Measurements from ENCODE around the gene PHTF1.
"Not testable (repeated sequence)": the region's sequence is repeated elsewhere in the genome, so short reads cannot be mapped to it uniquely, and the experiment has no call there.

Gene PHTF1

GRCh38 chr1:113753333-113753732 is 6.0 kb downstream of the PHTF1 start:
- H3K4me3 ChIP-seq (ENCODE audit: extremely low read depth, insufficient read depth, low read length, poor library complexity, severe bottlenecking); H3K9me3 ChIP-seq (ENCODE audit: control insufficient read depth, low read length); H3K27ac ChIP-seq (ENCODE audit: low read depth, low read length, severe bottlenecking); H3K4me1 ChIP-seq (ENCODE audit: control insufficient read depth, insufficient read depth, low read length, poor library complexity, severe bottlenecking): not testable (repeated sequence)
- H3K36me3 ChIP-seq (ENCODE audit: control insufficient read depth, insufficient read depth, low read length), result peaks cover 57% of the 10 kb centered on the region
- WGBS, 2 experiments (ENCODE audit: insufficient coverage in 2 of 2), result 93% methylated on average over 5 to 6 of the region's 6 CpGs

- H3K4me3 ChIP-seq (ENCODE audit: extremely low read depth, insufficient read depth, low read length, poor library complexity, severe bottlenecking), result no peak overlapping the region
- peaks cover 4% of the 10 kb centered on the region for H3K4me1 ChIP-seq (ENCODE audit: control insufficient read depth, insufficient read depth, low read length, poor library complexity, severe bottlenecking)
- H3K9me3 ChIP-seq (ENCODE audit: control insufficient read depth, low read length), result no peaks in the 10 kb centered on the region
- peaks cover 66% of the 10 kb centered on the region for H3K36me3 ChIP-seq (ENCODE audit: control insufficient read depth, insufficient read depth, low read length)
- WGBS, 2 experiments (ENCODE audit: insufficient coverage in 2 of 2), result no CpG with 5 or more reads among the region's 1 CpG
- H3K27ac ChIP-seq (ENCODE audit: low read depth, low read length, severe bottlenecking), result no peak overlapping the region
Measured at GRCh38 chr1:113751516-113751915, 7.8 kb downstream of the PHTF1 start.

DNA sequence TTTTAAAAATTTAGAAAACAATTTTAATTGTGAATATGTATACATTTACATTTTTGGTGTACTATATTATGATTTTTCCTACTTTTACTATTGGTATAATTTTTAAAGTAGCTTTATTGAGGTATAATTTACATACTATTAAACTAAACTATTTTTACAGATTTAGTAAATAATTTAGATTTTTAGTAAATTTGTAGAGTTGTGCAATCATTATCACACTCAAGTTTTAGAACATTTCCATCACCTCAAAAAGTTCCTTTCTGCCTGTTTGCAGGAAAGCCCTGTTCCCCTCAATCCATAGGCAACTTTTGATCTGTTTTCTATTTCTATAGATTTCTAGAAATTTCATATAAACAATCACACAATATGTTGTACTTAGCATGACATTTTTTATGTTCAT is 8.2 kb downstream of the PHTF1 start:
- Histone ChIP-seq H3K4me3 (ENCODE audit: extremely low read depth, insufficient read depth, low read length, poor library complexity, severe bottlenecking) (no peak overlapping the region), H3K4me1 (ENCODE audit: control insufficient read depth, insufficient read depth, low read length, poor library complexity, severe bottlenecking) (no peaks in the 10 kb centered on the region), H3K9me3 (ENCODE audit: control insufficient read depth, low read length) (no peaks in the 10 kb centered on the region), H3K36me3 (ENCODE audit: control insufficient read depth, insufficient read depth, low read length) (peaks cover 65% of the 10 kb centered on the region), H3K27ac (ENCODE audit: low read depth, low read length, severe bottlenecking) (no peak overlapping the region)

DNA sequence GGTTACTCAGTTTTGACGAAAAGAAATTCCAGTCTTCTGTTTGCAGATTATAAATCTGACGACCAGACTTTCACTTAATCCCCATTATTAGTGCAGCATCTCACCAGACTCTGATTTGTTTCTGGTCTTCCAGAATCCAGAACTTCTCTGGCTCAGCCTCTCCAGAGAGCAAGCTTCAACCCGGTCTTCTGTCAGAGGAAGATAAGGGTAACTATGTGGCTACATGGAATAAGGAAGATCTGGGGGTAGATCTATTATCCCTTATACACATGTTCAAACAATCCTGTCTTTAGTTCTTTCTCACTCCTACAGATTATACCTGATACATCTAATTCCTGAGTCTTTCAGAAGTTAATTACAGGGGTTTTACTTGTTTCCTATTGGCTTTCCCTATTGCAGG is 9.9 kb downstream of the PHTF1 start:
- WGBS, 2 experiments (ENCODE audit: insufficient coverage in 2 of 2), result 80 to 94% methylated on average over 2 of the region's 3 CpGs
- H3K27ac ChIP-seq (ENCODE audit: low read depth, low read length, severe bottlenecking), result no peak overlapping the region
- peaks cover 61% of the 10 kb centered on the region for H3K36me3 ChIP-seq (ENCODE audit: control insufficient read depth, insufficient read depth, low read length)
- H3K4me1 ChIP-seq (ENCODE audit: control insufficient read depth, insufficient read depth, low read length, poor library complexity, severe bottlenecking), result no peaks in the 10 kb centered on the region
- H3K4me3 ChIP-seq (ENCODE audit: extremely low read depth, insufficient read depth, low read length, poor library complexity, severe bottlenecking), result no peak overlapping the region
- no peaks in the 10 kb centered on the region for H3K9me3 ChIP-seq (ENCODE audit: control insufficient read depth, low read length)

DNA sequence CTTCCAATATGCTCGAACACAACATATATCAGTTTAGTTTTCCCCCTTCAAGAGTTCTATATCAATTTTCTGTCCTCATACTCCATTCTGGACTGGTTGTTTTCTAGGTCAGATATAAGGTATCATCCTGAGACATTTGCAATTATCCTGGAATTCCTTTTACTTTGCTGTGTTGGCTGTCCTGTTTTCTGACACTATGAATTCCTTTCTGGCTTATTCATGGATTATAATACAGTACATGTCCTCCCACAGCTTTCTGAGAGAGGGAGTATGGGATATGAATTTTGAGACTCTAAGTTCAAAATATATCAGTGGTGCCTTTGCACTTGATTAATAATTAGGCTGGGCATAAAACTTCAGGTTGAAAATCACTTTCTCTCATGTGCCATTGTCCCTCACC is 11.9 kb downstream of the PHTF1 start:
- no peak overlapping the region for H3K4me3 ChIP-seq (ENCODE audit: extremely low read depth, insufficient read depth, low read length, poor library complexity, severe bottlenecking)
- H3K27ac ChIP-seq (ENCODE audit: low read depth, low read length, severe bottlenecking), result no peak overlapping the region
- H3K4me1 ChIP-seq (ENCODE audit: control insufficient read depth, insufficient read depth, low read length, poor library complexity, severe bottlenecking), result no peaks in the 10 kb centered on the region
- peaks cover 70% of the 10 kb centered on the region for H3K36me3 ChIP-seq (ENCODE audit: control insufficient read depth, insufficient read depth, low read length)
- no peaks in the 10 kb centered on the region for H3K9me3 ChIP-seq (ENCODE audit: control insufficient read depth, low read length)
- WGBS, 2 experiments (ENCODE audit: insufficient coverage in 2 of 2), result 86 to 91% methylated on average over 1 of the region's 1 CpG

DNA sequence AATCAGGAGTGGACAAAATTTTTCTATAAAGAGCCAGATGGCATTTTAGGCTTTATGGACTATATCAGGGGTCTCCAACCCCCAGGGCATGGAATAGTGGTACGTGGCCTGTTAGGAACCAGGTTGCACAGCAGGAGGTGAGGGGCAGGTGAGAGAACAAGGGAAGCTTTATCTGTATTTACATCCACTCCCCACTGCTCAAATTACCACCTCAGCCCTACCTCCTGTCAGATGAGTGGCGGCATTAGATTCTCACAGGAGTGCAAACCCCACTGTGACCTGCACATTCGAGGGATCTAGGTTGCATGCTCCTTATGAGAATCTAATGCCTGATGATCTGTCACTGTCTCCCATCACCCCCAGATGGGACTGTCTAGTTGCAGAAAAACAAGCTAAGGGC is 13.9 kb downstream of the PHTF1 start:
- no peak overlapping the region for H3K4me3 ChIP-seq (ENCODE audit: extremely low read depth, insufficient read depth, low read length, poor library complexity, severe bottlenecking)
- H3K36me3 ChIP-seq (ENCODE audit: control insufficient read depth, insufficient read depth, low read length), result peaks cover 68% of the 10 kb centered on the region
- no peaks in the 10 kb centered on the region for H3K9me3 ChIP-seq (ENCODE audit: control insufficient read depth, low read length)
- no peaks in the 10 kb centered on the region for H3K4me1 ChIP-seq (ENCODE audit: control insufficient read depth, insufficient read depth, low read length, poor library complexity, severe bottlenecking)
- WGBS, 2 experiments (ENCODE audit: insufficient coverage in 2 of 2), result 72 to 100% methylated on average over 2 of the region's 3 CpGs
- no peak overlapping the region for H3K27ac ChIP-seq (ENCODE audit: low read depth, low read length, severe bottlenecking)

- no CpG with 5 or more reads among the region's 1 CpG for WGBS, 2 experiments (ENCODE audit: insufficient coverage in 2 of 2)
- peaks cover 65% of the 10 kb centered on the region for H3K36me3 ChIP-seq (ENCODE audit: control insufficient read depth, insufficient read depth, low read length)
Measured at GRCh38 chr1:113744114-113744513, 15.2 kb downstream of the PHTF1 start.

GRCh38 chr1:113742515-113742914 is 16.8 kb downstream of the PHTF1 start:
- WGBS, 2 experiments (ENCODE audit: insufficient coverage in 2 of 2), result 97 to 100% methylated on average over 4 of the region's 5 CpGs
- H3K4me1 ChIP-seq (ENCODE audit: control insufficient read depth, insufficient read depth, low read length, poor library complexity, severe bottlenecking), result no peaks in the 10 kb centered on the region
- no peaks in the 10 kb centered on the region for H3K9me3 ChIP-seq (ENCODE audit: control insufficient read depth, low read length)
- peaks cover 63% of the 10 kb centered on the region for H3K36me3 ChIP-seq (ENCODE audit: control insufficient read depth, insufficient read depth, low read length)
- no peak overlapping the region for H3K27ac ChIP-seq (ENCODE audit: low read depth, low read length, severe bottlenecking)
- no peak overlapping the region for H3K4me3 ChIP-seq (ENCODE audit: extremely low read depth, insufficient read depth, low read length, poor library complexity, severe bottlenecking)

More at GRCh38 chr1:113744114-113744513, 15.2 kb downstream of the PHTF1 start:
- H3K4me1 ChIP-seq (ENCODE audit: control insufficient read depth, insufficient read depth, low read length, poor library complexity, severe bottlenecking), result no peaks in the 10 kb centered on the region
- H3K4me3 ChIP-seq (ENCODE audit: extremely low read depth, insufficient read depth, low read length, poor library complexity, severe bottlenecking), result no peak overlapping the region
- H3K27ac ChIP-seq (ENCODE audit: low read depth, low read length, severe bottlenecking), result no peak overlapping the region
- H3K9me3 ChIP-seq (ENCODE audit: control insufficient read depth, low read length), result no peaks in the 10 kb centered on the region

- Histone ChIP-seq H3K4me3 (ENCODE audit: extremely low read depth, insufficient read depth, low read length, poor library complexity, severe bottlenecking) (no peak overlapping the region), H3K4me1 (ENCODE audit: control insufficient read depth, insufficient read depth, low read length, poor library complexity, severe bottlenecking) (no peaks in the 10 kb centered on the region), H3K27ac (ENCODE audit: low read depth, low read length, severe bottlenecking) (no peak overlapping the region), H3K9me3 (ENCODE audit: control insufficient read depth, low read length) (no peaks in the 10 kb centered on the region), H3K36me3 (ENCODE audit: control insufficient read depth, insufficient read depth, low read length) (peaks cover 76% of the 10 kb centered on the region)
- WGBS, 2 experiments (ENCODE audit: insufficient coverage in 2 of 2), result 86 to 100% methylated on average over 1 of the region's 2 CpGs
Measured at GRCh38 chr1:113734357-113735055, 24.8 kb downstream of the PHTF1 start.

- no peak overlapping the region for H3K27ac ChIP-seq (ENCODE audit: low read depth, low read length, severe bottlenecking)
- H3K4me3 ChIP-seq (ENCODE audit: extremely low read depth, insufficient read depth, low read length, poor library complexity, severe bottlenecking), result no peak overlapping the region
- peaks cover 77% of the 10 kb centered on the region for H3K36me3 ChIP-seq (ENCODE audit: control insufficient read depth, insufficient read depth, low read length)
- no peaks in the 10 kb centered on the region for H3K9me3 ChIP-seq (ENCODE audit: control insufficient read depth, low read length)
- no peaks in the 10 kb centered on the region for H3K4me1 ChIP-seq (ENCODE audit: control insufficient read depth, insufficient read depth, low read length, poor library complexity, severe bottlenecking)
- whole genome bisulfite sequencing, 2 experiments (ENCODE audit: insufficient coverage in 2 of 2), result 89 to 100% methylated on average over 1 to 3 of the region's 5 CpGs
Measured at GRCh38 chr1:113732802-113733201, 26.5 kb downstream of the PHTF1 start.

- no peak overlapping the region for H3K27ac ChIP-seq (ENCODE audit: low read depth, low read length, severe bottlenecking)
- WGBS, 2 experiments (ENCODE audit: insufficient coverage in 2 of 2), result no CpG with 5 or more reads among the region's 2 CpGs
- peaks cover 82% of the 10 kb centered on the region for H3K36me3 ChIP-seq (ENCODE audit: control insufficient read depth, insufficient read depth, low read length)
- H3K9me3 ChIP-seq (ENCODE audit: control insufficient read depth, low read length), result peaks cover 34% of the 10 kb centered on the region
- H3K4me3 ChIP-seq (ENCODE audit: extremely low read depth, insufficient read depth, low read length, poor library complexity, severe bottlenecking), result no peak overlapping the region
- no peaks in the 10 kb centered on the region for H3K4me1 ChIP-seq (ENCODE audit: control insufficient read depth, insufficient read depth, low read length, poor library complexity, severe bottlenecking)
Measured at GRCh38 chr1:113721010-113721409, 38.3 kb downstream of the PHTF1 start.
